HG02642 (cell line): ENCODE measurements around the gene STAG2.

ENCODE experiments used
- ATAC-seq: cut with Tn5 transposase; IDR thresholded peaks from one replicate; pipeline ENCODE4 v1.9.1; 2021; ENCODE audit warnings: mild to moderate bottlenecking; ENCODE audit not compliant: unreplicated experiment, poor library complexity

The STAG2 gene

GRCh38 chrX:123971982-123972381 is 10.5 kb downstream of the STAG2 start:
- no peak for ATAC-seq

DNA sequence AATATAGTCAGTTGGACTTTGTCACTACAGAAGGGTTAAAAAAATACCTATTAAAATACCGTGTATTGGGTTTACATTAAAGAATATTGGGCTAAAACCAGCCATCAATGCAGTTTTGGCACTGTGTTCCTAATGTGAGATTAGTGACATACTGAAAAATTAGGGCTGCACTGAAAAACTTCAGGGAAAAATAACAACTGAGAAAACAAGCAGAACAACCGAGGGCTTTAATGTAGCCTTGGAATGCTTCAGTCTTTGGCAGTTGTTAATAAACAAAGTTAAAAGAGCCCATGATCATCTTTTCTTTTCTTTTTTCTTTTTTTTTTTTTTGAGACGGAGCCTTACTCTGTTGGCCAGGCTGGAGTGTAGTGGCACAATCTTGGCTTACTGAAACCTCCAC is 12.4 kb downstream of the STAG2 start:
- no peak for ATAC-seq

DNA sequence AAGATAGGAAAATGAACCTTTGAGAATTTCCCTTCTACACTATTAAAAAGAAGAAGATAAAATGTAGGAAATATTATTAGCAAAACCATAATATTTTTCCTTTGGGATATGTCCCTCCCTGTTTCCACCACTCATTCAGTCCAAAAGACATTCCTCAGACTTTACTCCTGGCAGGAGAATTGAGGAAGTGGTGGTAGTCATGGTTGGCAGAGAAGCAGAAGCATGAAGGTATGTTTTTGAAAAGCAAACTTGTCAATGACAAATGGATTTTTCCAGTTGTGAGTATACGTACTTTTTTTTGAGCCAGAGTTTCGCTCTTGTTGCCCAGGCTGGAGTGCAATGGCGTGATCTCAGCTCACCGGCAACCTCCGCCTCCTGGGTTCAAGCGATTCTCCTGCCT is 13.7 kb downstream of the STAG2 start:
- ATAC-seq: no peak

DNA sequence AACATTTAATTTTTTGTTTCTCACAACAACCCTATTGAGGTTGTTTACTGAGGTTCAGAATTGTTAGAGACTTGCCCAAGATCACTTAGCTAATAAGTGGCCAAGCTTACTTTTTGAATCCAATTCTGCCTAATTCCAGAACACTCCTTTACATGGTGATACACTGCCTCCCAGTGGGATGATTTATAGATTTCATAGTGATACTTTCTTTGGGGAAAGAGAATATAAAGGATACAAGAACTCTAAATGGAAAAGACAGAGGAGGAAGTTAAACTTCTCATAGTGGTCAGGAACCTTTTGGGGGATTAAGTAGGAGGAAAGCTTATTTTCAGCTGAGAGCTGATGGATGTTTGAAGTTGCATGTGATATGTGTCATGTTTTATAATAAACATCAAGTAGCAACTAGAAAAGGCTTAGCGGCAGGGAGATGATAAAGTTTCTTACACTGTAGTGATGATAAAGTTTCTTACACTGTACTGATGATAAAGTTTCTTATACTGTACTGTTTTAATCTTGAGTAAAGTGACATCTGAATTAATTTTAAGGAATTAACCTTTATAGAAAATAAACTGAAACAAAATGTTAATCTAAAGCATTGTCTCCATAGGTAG is 15.3 kb downstream of the STAG2 start:
- ATAC-seq: no peak

DNA sequence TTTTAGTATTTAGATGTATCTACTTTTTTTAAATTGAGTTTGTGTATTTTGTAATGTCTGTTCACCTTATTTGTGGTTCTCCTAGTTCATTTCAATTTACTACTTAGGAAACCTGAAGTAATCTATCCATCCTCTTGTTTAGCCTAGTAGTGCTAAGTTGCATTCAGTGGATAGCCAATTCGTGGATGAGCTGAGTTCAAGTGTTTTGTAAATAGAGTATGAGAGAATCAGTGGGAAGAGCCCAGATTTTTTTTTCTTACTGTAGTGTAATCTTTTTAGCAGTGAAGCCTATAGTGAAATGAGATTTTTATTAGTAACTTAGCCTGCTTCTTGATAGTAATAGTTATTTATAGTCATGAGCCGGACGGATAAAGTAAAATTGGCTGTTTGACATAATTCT is 21.7 kb downstream of the STAG2 start:
- no peak for ATAC-seq

DNA sequence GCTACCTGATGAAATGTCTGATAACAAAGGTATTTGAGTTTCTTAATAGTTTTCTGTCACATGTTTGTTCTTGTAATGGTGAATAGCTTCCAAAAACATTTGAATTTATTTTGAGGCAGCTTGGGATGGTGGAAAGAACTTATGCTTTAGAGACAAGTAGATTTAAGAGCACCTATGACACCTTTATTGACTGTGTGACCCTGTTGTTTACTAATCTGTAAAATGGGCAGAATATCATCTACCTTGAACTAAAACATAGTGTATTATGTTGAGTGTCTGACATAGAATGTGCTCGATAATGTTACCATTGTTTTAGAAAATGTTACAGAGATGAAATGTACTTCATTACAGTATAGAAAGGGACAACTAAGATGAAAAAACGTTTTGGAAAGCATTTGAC is 24.9 kb downstream of the STAG2 start:
- ATAC-seq: no peak

DNA sequence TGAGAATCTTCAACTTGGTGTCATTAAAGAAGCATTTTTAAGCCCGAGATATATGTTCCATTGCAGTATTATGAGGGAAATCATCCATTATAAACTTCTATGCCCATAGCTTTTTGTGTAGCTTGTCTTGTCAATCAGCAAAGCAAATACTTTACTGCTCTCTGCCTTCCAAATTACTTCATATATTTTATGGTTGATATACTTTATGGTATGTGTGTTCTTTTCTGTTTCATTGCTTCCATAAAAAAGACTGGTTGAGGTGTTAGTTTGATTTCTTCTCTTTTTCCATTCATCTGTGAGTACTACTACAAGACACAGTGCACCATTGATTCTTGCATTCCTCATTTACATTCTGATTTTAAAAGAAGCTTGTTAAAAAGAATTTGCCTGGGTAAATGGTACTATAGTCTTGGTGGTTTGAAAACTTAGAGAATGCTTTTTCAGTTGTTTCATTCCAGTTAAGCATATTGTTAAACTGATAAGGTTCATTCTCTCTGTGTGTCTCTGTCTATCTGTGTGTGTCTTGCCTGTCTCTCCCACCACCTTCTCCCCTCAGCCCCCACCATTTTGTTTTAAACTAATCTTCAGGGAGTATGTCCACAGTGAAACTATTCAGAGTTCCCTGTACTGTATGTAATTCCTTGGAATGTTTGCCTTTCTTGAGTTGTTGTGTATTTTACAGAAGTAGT is 27.1 kb downstream of the STAG2 start:
- no peak for ATAC-seq

GRCh38 chrX:123989235-123989634 is 27.7 kb downstream of the STAG2 start:
- ATAC-seq: no peak

GRCh38 chrX:123990169-123990568 is 28.7 kb downstream of the STAG2 start:
- ATAC-seq: peak; percentile 47

DNA sequence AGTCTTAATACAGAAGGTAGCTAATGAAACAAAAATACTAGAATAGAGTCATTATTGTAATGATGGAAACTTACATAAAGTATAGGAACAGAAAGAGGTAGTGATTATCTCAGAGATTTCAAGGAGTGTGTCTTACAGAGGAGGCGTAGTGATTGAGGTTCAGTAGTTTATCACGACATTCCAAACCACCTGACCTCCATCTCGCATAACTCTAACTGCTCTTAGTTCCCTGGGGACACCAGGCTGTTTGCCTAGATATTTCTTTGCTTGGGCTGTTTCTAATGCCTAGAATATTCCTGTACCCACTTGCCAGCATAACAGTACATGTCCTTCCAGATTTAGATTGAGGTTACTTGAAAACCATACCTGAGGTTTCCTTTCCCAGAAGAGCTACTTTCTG is 29.1 kb downstream of the STAG2 start:
- ATAC-seq: peak; percentile 30

DNA sequence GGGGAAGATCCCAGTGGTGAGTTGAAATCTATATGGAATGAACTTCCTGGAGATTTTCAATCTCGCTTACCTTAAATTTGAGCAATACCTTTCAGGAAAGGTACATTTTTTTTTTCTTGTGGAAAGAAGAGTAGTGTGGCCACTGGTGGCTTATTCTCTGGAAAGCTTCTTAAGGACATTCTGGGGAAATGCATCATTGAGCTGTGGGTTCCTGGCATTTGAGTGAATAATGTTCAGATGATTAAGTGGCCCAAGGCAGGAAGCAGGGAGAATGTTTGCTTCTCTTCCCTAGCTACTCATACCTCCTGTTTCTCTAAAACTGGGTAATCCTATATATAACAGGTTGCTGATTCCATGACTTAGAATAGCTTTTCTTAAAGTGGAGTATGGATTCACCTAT is 31.8 kb downstream of the STAG2 start:
- ATAC-seq: no peak

DNA sequence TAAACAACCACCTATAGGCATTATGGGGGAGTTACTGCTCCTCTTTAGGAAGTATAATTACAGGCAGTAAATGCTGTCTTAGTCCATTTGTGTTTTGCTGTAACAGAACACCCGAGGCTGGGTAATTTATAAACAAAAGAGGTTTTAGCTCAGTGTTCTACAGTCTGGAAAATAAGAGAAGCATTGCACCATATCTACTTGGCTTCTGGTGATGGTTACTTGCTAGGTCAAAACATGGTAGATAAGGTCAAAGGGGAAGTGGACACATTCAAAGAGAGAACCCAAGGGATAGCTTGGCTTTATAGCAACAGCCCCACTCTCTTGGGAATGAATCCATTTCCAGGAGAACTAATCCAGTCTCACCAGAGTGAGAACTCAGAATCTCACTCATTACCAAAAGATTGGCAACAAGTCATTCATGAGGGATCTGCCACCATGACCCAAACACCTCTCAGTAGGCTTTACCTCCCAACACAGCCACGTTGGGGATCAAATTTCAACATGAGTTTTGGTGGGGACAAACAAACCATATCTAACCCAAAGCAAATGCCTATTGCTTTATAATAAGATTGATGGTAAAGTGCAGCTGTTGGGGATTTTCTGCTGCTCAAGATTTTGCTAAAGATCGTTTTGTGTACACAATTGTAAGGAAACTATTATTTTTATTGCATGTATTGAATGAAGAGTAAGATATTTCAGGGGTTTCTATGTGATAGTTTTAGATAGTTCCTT is 32.6 kb downstream of the STAG2 start:
- ATAC-seq: no peak

DNA sequence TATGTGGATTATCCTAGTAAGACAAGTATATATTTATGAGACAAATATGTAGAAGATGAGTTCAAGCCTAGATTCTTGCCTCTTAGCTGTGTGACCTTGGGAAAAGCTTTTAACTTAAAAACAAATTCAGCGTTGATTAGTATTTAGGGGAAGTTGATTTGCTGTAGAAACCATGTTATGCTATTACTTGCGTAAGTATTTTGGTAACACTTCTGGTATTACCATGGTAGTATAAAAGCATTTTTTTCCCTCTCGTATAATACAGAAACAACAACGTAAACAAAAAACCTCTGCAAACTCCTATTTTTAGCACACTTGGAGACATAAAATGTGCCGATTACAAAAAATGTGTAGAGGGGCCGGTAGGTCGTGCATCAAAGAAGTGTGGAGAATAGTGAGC is 33.2 kb downstream of the STAG2 start:
- no peak for ATAC-seq

GRCh38 chrX:124001581-124001980 is 40.1 kb downstream of the STAG2 start:
- ATAC-seq: no peak

DNA sequence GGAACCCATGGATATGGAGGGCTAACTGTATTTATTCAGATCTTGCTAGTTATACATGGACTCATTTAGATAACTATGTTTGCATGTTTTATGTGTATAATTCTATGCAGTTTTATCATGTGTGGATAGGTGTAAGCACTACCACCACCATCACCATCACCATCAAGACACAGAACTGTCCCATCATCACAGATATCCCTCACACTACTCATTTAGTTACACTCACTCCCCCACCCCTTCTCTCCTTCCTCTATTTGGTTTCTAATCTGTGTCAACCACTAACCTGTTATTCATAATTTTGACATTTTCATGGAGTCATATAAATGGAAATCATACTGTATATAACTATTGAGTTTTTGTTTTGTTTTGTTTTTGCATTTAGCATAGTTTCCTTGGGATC is 43.7 kb downstream of the STAG2 start:
- ATAC-seq: no peak

DNA sequence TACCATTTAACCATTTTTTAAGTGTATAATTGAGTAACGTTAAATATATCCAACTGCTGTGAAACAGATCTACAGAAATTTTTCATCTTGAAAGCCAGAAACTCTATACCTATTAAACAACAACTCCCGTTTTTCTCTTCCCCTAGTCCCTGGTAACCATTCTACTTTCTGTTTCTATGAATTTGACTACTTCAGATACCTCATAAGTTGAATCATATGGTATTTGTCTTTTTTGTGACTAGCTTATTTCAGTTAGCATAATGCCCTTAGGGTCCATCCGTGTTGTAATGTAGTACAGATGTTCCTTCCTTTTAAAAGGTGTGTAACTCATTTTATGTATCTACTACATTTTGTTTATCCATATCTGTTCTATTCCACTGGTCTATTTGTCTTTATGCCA is 48.7 kb downstream of the STAG2 start:
- ATAC-seq: no peak

- no peak for ATAC-seq
These were observed 49.1 kb downstream of the STAG2 start for GRCh38 chrX:124010566-124010965.

- no peak for ATAC-seq
These were observed 54.2 kb downstream of the STAG2 start for GRCh38 chrX:124015721-124016120.

- no peak for ATAC-seq
These were observed 55.3 kb downstream of the STAG2 start for GRCh38 chrX:124016825-124017224.

- no peak for ATAC-seq
These were observed 56.5 kb downstream of the STAG2 start for GRCh38 chrX:124018023-124018422.

DNA sequence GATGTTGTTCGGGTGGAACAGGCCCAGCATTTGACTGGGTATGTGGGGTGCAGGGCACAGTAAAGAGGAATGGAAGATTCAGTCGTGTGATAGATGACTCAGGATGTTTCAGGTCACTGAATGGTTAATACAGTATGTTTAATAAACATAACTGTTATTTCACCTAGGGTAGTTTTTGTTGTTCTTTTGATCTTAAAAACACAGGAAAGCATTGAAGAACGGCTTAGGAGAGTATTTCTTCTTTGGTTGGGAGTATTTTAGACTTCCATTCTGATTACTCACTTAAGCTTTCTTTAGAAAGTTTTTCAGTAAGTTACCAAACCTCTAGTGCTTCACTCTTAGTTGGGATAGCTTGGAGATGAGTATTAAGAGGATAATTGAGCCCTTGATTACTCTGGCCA is 62.3 kb downstream of the STAG2 start:
- ATAC-seq: no peak

GRCh38 chrX:124026529-124026928 is 65.0 kb downstream of the STAG2 start:
- no peak for ATAC-seq
